ENCODE results near the gene SSU72.
"Not testable (repeated sequence)": the region's sequence is repeated elsewhere in the genome, so short reads cannot be mapped to it uniquely, and the experiment has no call there.

SSU72 gene

DNA sequence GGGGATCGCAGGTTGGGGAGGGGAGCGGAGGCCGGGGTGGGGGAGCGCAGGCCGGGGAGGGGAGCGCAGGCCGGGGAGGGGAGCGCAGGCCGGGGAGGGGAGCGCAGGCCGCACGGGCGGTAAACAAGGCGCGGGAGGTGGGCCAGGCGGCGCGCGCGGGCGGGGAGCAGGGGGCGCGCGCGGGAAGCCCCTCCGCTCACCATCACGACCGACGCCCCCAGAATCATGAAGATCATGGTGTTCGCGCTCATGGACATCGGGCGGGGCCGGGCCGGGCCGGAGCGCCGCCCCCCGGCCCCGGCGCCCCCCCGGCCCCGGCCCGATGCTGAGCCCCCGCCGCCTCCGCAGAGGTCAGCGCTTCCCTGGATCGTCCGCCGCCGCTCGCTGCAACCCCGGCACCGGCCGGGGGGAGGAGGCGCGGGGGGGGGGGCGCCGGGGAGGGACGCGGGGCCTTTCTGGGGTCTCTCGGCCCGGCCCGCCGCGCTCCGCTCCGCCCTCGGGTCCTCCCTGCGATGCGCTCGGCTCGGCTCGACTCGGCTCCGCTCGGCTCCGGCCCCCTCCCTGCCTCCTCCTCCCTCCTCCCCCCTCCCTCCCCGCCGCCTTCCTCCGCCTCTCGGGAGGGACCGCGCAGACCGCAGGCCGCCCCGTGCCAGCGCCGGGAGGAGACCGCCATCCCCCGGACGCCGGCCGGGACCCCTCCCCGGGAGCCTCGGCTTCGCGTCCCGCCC, 34.4 kb downstream of the SSU72 start, which contains the start of gene TMEM240:
TSS of gene TMEM240 (minus strand) at position 535 of the 728 bp plus-strand sequence. CDS start at position 257, 278 bp downstream.
- DNase-seq: peak in 1 of 3 experiments; percentile 8

DNA sequence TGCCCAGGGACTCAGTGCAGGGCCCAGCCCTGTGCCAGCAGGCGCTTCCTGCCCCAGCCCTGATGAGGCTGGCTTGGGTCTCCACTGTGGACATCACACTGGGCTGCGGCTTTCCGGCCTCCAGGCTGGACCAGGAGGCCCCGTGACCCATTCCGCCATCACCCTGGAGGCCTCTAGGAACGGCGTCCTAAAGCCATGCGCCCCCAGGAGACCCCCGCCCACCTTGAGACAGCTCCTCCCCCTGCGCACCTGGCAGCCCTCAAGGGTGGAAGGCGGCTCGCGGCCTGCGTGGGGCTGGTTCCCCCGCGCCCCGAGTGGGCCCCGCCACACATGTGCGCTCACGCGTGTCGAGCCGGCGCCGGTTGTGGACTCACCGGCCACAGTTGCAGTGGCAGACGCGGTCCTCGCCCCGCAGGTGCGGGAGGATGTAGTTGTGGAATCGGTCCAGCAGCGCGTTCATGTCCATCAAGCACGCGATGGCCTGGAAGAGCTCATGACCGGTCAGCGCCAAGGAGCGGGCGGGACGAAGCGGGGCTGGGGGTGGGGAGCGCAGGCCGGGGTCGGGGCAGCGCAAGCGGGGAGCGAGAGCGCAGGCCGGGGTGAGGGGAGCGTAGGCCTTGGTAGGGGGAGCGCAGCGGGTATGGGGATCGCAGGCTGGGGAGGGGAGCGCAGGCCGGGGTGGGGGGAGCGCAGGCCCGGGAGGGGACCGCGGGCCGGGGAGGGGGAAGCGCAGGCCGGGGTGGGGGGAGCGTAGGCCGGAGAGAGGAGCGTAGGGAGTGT, 35.2 kb downstream of the SSU72 start:
- DNase-seq: no peak

DNA sequence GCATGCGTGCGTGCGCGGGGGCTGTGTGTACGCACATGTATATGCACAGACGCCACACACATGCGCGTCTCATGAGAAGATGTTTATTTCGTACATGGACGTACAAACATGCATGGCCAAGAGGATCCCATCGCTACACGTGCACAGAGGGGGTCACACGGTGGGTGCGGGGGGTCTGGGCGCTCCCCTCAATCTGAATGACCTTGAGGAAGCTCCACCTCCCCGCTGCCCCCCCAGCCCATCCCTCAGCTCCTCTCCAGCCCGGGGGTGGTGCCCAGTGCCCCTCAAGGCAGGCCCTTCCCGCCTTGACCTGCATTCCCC, 35.7 kb downstream of the SSU72 start:
- DNase-seq: no peak

DNA sequence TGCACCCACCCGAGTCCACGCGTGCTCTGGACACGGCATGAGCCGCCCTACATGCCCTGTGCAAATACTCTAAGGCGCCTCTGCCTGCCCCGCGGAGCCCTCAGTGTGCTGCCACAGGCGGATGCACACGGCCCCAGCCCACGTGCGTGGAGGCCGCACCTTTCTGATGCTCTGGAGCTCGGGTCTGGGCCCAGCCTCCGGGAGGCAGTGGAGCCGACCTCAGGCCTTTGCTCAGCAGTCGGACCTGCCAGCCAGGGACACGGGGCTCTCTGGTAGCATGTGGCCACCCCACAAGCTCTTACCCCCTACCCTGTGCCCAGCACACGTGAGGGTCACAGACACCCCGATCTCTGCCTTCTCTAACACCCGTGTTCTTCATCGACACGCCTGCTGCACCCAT, 36.3 kb downstream of the SSU72 start:
- DNase-seq: no peak

DNA sequence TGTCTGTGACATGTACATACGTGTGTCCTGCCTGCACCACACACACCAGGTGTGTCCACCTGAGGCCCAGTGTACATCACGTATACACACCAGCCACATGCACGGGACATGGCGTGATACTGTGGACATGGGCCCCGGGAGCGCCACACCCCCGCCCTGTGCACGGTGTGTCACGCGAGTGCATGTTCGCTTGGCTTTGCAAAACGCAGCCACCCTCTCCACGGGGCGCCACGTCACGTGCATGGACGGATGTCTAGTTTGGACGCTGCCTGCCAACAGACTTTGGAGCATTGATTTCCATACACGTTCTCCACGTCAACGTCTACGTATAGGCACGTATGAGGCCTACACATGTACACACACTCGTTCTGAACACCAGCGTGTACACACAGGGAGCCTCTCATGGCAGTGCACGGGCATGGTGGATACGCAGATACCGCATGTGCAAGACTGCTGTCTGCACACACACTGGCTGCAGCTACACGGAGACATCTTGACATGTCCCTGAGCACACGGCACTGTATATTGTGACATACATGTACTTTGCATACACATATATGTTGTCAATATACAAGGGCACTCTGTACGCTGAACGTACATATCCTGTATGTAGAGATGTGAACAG, 36.9 kb downstream of the SSU72 start:
- no peak for DNase-seq

DNA sequence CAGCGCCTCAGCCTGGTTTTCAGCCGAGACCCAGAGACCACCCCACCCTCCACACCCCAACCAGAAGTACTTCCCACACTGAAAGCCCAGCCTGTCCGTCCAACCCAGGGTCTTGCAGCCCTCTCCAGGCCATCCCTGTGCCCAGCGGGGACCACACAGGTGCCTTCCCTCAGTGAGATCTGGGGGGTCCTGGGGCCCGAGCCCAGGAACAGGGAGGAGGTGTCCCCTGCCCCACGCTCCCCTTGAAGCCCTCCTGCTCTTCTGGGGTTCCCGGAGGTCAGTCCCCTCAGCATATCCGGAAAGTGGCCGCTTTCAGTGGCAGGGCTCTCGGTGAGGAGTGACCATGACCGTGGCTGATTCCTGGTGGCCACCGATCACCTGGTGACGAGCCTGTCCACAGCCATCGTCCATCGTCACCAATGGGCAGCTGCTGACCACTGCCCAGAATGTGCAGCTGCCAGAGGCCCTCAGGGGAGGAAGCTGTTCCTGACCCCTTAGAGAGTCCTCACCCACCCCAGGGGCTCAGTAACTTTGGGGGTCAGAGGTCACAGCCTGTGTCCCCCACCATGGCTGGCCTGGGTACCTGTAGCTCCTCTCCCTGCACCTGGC, 37.6 kb downstream of the SSU72 start:
- no peak for DNase-seq

DNA sequence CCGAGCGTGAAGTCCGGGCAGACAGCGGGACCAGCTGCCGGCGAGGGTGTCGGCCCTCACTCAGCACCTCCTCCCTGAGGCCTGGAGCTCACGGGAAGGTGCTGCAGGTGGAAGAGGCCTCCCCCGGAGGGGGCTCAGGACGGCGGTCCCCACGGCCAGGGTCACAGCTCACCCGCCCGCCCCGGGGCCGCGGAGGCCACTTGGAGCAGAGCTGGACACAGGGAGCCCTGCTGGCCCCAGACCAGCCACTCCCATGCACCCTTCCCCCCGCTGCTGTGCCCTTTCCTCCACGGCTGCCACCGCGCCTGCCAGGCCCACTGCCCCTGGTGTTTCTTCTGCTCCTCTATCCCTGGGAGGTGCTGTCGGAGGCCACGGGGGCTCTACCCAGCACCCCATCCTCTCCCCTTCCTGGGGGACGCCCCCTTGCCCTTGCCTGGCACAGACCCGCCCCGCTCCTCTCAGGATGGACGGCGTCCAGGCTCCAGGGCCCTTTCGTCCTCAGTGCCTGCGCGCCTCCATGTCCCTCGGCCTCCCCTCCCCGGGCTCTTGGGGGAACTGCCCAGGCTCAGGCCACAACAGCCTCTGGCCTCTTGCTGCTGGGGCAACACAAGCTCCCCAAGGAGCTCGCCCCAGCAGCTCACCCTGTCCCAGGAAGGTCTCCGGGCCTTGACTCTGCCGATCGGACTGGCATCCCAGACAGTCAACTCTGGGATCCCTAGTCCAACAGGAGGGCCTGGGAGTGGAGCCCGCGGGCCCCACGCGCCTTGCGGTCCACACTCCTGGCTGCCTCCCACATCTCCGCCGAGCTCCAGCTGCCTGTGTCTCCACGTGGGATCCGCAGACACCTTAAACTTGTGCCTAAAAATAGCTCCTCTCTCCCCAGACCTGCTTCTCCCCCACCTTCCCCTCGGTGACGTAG, 38.4 kb downstream of the SSU72 start:
- DNase-seq: no peak

DNA sequence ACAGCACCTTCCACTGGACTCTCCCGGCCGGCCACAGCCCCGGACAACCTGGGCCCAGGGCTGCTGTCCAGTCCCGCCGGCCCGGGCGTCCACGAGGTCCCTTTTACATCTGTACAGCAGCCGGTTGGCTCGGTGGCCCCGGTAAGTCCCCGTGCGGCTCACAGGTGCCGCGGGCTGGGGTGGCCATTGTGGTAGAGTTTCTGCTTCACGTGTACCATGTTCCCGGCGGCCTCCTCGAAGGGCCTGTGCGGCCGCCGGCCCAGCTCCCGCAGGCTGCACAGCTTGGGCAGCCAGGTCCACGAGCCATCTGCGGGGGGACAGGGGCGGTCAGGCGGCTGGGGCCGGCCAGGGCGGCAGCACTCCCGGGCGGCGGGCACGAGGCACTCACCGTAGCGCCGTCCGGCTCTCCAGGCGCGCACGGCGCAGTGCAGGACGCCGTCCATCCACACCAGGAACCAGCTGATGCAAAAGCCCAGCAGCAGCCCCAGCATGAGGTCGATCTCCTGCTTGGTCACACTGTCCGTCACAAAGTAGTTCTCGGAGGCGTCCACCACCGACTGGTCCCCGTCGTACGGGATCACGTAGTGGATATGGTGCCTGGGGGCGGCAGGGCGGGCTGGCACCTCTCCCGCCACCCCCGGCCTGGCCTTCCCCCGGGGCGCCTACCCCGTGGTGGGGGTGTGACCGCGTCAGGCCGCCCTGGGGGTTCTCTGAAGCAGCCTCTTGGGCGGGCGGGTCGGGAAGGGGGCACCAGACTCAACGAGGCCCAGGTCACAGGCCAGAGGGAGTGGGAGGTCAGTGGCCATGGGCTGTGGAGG, 39.3 kb downstream of the SSU72 start:
- no peak for DNase-seq

DNA sequence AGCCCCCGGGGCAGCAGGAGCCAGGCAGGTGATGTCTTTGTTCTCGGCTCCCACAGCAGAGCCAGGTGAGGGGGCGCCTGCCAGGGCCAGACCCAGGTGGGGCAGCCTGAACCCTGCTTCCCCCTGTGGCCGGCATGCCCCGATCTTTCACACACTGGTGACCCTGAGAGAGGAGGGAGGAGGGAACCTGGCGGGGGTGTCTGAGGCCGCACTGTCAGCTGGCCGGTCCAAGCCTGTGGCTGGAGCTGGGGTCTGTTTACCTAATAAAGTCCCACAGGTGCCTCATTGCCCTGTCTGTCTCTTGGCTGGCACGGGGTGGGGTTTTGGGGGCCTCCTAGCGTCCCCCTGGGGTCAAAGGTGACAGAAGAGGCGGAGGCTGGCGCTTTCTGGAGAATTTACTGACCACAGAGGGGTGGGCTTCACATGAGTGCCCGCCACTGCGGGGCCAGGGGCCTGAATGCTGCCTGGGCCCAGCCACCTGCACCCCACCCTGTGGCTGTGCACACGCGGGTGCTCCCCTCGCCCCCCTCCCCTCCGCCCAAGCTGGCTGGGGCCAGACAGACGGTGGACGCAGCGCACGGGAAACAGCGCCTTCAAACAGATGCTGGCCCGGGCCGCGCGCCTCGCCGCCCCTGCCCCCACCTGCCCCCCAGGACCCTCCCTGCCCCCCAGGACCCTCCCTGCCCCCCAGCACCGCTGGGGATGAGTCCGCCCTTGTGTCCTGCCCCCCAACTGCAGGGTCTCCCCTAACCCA, 40.1 kb downstream of the SSU72 start:
- DNase-seq: no peak

DNA sequence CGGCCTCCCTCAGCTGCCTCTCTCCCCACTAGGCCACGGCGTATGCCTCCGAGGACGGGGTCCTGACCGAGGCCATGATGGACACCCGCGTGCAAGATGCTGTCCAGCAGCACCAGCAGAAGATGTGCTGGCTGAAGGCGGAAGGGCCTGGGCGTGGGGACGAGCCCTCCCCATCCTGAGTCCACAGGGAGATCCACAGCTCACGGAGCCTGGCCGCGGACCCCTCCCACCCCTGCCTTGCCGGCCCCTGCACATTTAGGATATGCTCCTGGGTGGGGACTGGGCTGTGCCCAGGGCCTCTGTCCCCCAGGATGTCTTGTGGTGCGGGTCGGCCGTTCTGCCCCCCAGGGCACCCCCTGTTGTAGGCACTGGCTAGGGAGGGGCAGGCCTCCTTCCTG, 40.8 kb downstream of the SSU72 start:
- DNase-seq: not testable (repeated sequence)

DNA sequence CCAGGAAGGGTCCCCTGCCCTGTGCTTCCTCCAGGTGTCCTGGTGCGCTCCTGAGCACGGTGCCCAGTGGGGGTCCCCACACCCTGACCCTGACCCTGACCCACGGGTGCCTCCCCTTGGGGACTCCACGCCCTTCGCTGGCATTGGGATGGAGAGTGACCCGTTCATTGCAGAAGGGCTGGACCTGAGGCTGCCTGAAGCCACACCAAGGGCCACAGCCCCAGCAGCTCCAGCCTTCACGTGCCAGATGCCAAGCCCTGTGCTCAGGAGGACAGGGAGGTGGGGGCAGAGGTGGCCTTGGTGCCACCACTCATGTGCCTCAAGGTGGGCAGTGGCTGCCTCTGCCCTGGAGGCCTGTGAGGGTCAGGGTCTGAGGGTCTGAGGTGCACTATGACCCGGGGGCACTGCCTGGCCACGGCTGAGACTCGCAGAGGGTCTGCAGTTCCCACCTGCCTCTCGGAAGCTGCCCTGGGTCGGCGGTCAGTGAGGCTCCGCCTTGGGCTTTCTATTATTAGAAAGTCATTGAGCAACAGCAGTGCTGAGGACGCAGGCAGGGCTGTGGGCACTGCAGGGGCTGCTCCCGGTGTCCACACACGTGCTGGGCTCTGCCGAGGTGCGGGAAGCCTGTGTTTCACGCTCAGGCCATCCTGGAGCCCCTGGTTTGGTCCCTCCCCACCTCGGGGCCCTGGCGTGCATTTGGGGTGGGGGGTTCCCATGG, 41.3 kb downstream of the SSU72 start:
- not testable (repeated sequence) for DNase-seq

DNA sequence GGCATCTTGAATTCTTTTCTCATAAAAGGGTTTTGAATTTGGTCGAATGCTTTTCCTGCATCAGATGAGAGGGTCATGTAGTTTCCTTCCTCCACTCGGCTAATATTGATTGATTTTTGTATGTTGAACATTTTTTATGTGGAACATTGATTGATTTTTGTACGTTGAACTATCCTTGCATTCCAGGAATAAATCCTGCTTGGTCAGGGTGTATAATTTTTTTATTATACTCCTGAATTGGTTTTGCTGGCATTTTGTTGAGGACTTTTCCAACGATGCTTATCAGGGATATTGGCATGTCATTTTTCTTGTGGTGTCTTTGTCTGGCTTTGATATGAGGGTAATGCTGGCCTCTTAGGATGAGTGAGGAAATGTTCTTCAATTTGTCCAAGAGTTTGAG, 42.7 kb downstream of the SSU72 start:
- DNase-seq: peak in 1 of 3 experiments; percentile 6

DNA sequence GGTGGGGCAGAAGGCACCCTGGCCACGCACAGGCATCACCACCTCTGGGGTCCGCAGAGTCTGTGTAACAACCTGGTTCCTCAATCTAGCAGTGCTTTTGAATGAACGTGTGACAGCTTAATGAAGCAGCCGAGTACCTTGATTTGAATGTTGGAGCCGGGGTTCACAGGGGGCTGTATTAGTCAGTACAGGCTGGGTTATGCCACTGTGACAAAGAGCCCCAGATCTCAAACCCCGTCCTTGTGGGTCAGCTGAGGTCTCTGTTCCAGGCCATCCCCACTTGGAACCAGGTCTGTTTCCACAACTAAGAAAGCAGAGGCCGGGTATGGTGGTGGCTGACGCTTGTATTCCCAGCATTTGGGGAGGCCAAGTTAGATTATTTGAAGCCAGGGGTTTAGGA, 44.7 kb downstream of the SSU72 start:
- no peak for DNase-seq

DNA sequence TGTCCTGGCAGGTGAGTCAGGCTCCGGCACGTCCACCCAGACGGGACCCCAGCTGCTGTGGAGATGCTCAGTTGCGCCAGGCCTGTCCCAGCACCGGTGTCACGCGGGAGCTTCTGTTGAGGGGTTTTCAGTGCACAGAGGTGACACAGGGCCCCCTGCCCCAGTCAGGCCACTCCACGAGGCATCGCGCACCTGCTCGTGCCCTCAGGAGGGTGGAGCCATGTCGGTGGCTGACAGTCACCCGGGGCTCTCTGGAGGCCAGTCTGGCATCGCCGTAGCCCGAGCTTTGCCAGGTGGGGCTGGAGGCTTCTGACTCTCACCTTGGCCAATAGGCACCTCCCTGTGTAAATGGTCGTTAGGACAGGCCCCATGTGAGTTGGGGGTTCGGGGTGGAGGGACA, 45.3 kb downstream of the SSU72 start:
- no peak for DNase-seq

DNA sequence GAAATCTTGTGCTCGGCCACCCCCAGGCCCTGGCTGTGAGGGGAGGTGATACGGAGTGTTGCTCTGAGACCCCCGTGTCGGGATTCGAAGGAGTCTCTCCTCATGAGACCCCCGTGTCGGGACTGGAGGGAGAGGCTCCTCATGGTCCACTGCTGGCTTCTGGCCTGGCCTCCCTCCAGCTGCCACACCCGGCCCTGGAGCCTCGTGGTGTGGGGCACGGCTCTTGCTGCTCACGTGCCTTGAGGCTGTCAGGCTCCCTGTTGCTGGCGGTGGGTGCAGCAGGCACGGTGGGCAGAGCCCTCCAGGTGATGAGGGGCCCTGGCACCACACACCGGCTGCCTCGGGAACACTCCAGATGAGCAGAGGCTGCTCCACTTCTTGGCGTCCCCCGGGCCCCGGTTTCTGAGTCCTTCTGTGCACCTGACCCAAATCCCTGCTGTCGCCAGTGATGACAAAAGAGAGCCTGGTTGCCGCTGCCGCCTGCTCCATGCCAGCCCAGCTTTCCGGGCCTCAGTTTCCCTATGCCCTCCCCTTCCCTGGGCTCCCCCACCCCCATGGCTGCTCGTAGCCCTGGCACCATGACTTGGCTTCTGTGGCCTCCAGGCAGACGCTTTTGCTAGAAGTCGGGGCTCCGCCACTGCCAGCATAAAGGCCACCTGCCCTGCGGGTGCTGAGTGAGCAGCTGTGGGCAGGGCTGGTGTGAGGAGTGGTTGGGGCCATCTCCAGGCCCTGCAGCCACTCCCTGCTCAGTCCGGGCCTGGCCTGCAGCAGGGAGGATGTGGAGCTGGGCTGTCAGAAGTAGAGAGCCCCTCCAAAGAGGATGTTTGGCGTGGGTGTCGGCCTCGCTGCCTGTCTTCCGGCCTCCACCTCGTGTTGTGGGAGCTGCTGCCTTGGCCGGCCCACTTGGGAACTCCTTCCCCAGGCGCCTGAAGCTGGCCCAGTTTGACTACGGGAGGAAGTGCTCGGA, 46.1 kb downstream of the SSU72 start:
- DNase-seq: no peak

DNA sequence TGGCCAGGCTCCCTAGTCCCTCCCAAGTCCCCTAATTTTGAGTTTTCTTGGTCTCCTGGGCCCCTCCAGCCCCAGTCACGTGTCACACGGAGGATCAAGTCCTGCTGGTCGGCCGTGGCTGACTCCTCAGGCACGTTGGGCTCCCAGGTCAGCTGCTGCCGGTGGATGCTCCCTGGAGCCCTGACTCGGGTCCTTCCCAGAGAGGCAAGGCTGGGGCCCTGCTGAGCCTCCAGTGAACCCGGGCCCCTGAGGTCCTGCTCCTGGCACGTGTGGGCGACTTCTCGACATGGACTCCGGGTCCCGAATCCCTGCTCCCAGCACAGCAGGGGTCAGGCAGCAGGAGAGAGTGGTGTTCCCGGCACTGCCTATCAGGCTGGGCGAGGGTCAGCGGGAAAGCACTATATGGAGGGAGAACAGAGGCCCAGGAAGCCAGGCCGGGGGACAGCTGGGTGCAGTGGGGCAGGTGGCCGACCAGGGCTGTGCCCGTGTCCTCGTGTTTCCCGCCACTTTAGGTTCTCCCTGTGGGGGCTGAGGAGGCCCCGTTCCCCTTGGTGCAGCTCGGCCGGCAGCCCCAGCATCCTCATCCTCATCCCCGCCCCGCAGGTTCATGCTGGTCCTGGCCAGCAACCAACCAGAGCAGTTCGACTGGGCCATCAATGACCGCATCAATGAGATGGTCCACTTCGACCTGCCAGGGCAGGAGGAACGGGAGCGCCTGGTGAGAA, 47.4 kb downstream of the SSU72 start:
- DNase-seq: no peak

DNA sequence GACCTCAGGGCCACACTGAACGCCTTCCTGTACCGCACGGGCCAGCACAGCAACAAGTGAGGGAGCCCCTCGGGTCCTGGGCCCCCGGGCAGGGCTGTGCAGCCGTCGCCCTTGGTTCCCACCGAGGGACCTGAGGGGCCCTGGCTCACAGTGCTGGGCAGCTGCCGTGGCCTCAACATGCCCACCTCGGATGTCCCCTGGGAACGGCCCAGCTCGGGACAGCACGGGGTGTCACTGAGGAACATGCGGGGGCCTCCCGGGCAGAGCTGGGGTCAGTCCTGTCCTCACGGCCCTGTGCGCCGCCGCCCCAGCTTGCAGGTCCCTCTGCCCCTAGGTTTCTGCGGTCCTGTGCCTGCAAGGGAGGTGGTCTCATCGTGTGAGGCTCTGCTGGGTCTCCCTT, 48.2 kb downstream of the SSU72 start:
- DNase-seq: not testable (repeated sequence)

DNA sequence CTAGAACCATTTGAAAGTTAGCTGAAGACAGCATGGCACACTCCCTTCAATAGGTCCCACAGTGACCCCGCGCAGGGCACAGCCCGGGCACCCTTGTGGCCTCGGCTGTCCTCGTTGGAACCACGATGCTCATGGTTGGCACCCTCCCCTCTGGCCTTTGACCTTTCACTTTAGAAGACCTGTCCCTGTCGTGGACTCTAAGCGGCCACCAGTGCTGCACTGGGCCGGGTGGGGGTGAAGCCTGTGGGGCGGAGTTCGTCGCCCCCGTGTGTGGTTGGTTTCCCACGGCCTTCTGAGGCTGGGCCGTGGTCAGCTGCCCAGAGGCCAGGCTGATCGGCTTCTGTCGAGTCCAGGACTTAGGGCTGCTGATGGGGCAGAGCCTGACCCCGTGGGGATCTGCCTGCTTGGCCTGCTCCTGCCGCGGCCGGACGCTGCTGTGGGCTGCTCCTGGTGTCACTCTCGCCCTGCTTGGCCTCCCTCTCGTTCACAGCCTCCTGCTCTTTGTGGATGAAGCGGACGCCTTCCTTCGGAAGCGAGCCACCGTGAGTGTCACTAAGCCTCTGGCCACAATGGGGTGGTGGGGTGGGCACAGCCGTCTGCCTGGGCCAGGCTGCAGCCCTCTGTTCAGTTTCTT, 49.8 kb downstream of the SSU72 start:
- not testable (repeated sequence) for DNase-seq
